Tibial artery (tissue), 4 donors: ENCODE results near the gene ID2.

Experiments used
- DNase-seq, 2 donors: peaks; one replicate each; pipeline ENCODE4 v3.0.0-alpha.2; 2019
- H3K27ac ChIP-seq, 2 donors: fragments of 200-600 bp; sonication (generic) in 1 of 2; 1 replicate in 1 of 2; 2 replicates in 1 of 2; pipeline ENCODE4 v1.5.1; 2018 to 2019; ENCODE audit warnings: mild to moderate bottlenecking in 1 of 2
- H3K27me3 ChIP-seq, 2 donors: fragments of 200-600 bp; sonication (generic) in 1 of 2; one replicate each; pipeline versions ENCODE4 v1.5.1 to v1.6.0; 2016 to 2019
- H3K36me3 ChIP-seq, 3 donors: fragments of 200-600 bp; sonication (generic) in 2 of 3; one replicate each; pipeline ENCODE4 v1.5.1; 2016 to 2019; ENCODE audit warnings: mild to moderate bottlenecking in 2 of 3
- H3K4me1 ChIP-seq, 4 donors: fragments of 200-600 bp; sonication (generic) in 2 of 4; 1 replicate in 3 of 4; 2 replicates in 1 of 4; pipeline ENCODE4 v1.5.1; 2016 to 2019
- H3K4me3 ChIP-seq, 2 donors: fragments of 200-600 bp; sonication (generic) in 1 of 2; 1 replicate in 1 of 2; 2 replicates in 1 of 2; pipeline ENCODE4 v1.5.1; 2018 to 2019; ENCODE audit warnings: mild to moderate bottlenecking in 2 of 2
- H3K9me3 ChIP-seq, 3 donors: fragments of 200-600 bp; sonication (generic) in 1 of 3; one replicate each; pipeline ENCODE4 v1.5.1; 2016 to 2019
- CTCF ChIP-seq, 2 experiments: fragments of 200-600 bp in 1 of 2; fragments of 450-650 bp in 1 of 2; IDR thresholded peaks; one replicate each; pipeline ENCODE4 v1.5.1; 2017 to 2019; ENCODE audit warnings: antibody characterized with exemption in 2 of 2, mild to moderate bottlenecking in 1 of 2, moderate library complexity in 1 of 2
- intact Hi-C: fragments of 100-400 bp; cut with DNase I; formaldehyde crosslinking; loops from one replicate; pipeline ENCODE4 v1.15.0; 2023; ENCODE audit warnings: low total_unique reads

Gene ID2

GRCh38 chr2:8679827-8680731, 1.8 kb upstream of the ID2 start:
- no peaks in the 10 kb centered on the region for H3K36me3 ChIP-seq
- TF ChIP-seq CTCF (IDR thresholded peaks at IDR 0.05) = no peak
- peak overlapping the region; percentile 68 to 72 for H3K4me3 ChIP-seq
- H3K27ac ChIP-seq = peak overlapping the region; percentile 99 to 100
- no peaks in the 10 kb centered on the region for H3K9me3 ChIP-seq
- H3K4me1 ChIP-seq = peaks cover 0 to 32% (median 17%) of the 10 kb centered on the region in 4 donors
- no peaks in the 10 kb centered on the region for H3K27me3 ChIP-seq
- intact Hi-C loops = loop anchor here (5.0 to 10.0 kb wide), 4 partner anchors 433 to 1135 kb away; no protein-coding TSS in a partner anchor
- peak; percentile 58 to 80 for DNase-seq

- Histone ChIP-seq H3K4me1 (peaks cover 0 to 29% (median 15%) of the 10 kb centered on the region in 4 donors), H3K27me3 (no peaks in the 10 kb centered on the region), H3K4me3 (peak overlapping the region; percentile 68 to 72), H3K27ac (peak overlapping the region; percentile 99 to 100), H3K36me3 (no peaks in the 10 kb centered on the region), H3K9me3 (no peaks in the 10 kb centered on the region)
- no peak for TF ChIP-seq CTCF (IDR thresholded peaks at IDR 0.05)
- peak; percentile 79 to 88 for DNase-seq
- intact Hi-C loops = loop anchor here (5.0 to 10.0 kb wide), 2 partner anchors 466 to 519 kb away; no protein-coding TSS in a partner anchor
These were observed 765 bp upstream of the ID2 start for GRCh38 chr2:8680822-8681760.

- peak; percentile 70 to 78 for DNase-seq
- Histone ChIP-seq H3K9me3 (no peaks in the 10 kb centered on the region), H3K4me3 (peak overlapping the region; percentile 68 to 72), H3K27ac (peak overlapping the region; percentile 86 to 91), H3K4me1 (peaks cover 0 to 12% (median 10%) of the 10 kb centered on the region in 4 donors), H3K36me3 (no peaks in the 10 kb centered on the region), H3K27me3 (no peaks in the 10 kb centered on the region)
- TF ChIP-seq CTCF (IDR thresholded peaks at IDR 0.05) = no peak
- intact Hi-C loops = loop anchor here (5.0 to 10.0 kb wide), 2 partner anchors 468 to 521 kb away; no protein-coding TSS in a partner anchor
These were observed 1.1 kb downstream of the ID2 start for GRCh38 chr2:8682719-8683667.

- DNase-seq = peak in 1 of 2 donors; percentile 50
- Histone ChIP-seq H3K9me3 (no peaks in the 10 kb centered on the region), H3K4me1 (peaks cover 0 to 11% (median 7%) of the 10 kb centered on the region in 4 donors), H3K36me3 (no peaks in the 10 kb centered on the region), H3K4me3 (peak overlapping the region; percentile 68 to 72), H3K27ac (peak overlapping the region; percentile 86 to 91), H3K27me3 (no peaks in the 10 kb centered on the region)
- intact Hi-C loops = loop anchor here (5.0 to 10.0 kb wide), 2 partner anchors 470 to 522 kb away; no protein-coding TSS in a partner anchor
- no peak for TF ChIP-seq CTCF (IDR thresholded peaks at IDR 0.05)
These were observed 2.7 kb downstream of the ID2 start for GRCh38 chr2:8684540-8684877.
